GM12878 (cell line): ENCODE measurements around the gene CDC42SE1. TPM values are rescaled to one million over a fixed set of nuclear protein-coding genes. Genes with fewer than 3 reads are reported as not detected.

Experiments used
- ETV6 ChIP-seq, 2 experiments: fragments of 450-650 bp in 1 of 2; IDR thresholded peaks in 1 of 2; conservative IDR thresholded peaks in 1 of 2; 2 replicates each; pipeline ENCODE4 v1.6.1; 2014; ENCODE audit warnings: antibody characterized with exemption in 1 of 2, borderline replicate concordance in 1 of 2, low read depth in 1 of 2, mild to moderate bottlenecking in 1 of 2, moderate library complexity in 1 of 2
- HDGF ChIP-seq: fragments of 450-650 bp; IDR thresholded peaks from 2 replicates; pipeline ENCODE4 v1.6.1; 2016; ENCODE audit warnings: antibody characterized with exemption
- MEF2A ChIP-seq: IDR thresholded peaks from 2 replicates; pipeline ENCODE4 v1.6.1; 2011; ENCODE audit warnings: low read depth, mild to moderate bottlenecking, low read length, moderate library complexity; ENCODE audit not compliant: insufficient read depth
- MEF2B ChIP-seq: fragments of 450-650 bp; IDR thresholded peaks from 2 replicates; pipeline ENCODE4 v1.6.1; 2018; ENCODE audit warnings: mild to moderate bottlenecking, moderate library complexity; ENCODE audit not compliant: partially characterized antibody, poor library complexity, severe bottlenecking
- MTA3 ChIP-seq: IDR thresholded peaks from 2 replicates; pipeline ENCODE4 v1.6.1; 2012; ENCODE audit warnings: low read length, inconsistent platforms, borderline replicate concordance
- NR2F1 ChIP-seq: fragments of 450-650 bp; conservative IDR thresholded peaks from 2 replicates; pipeline ENCODE4 v1.6.1; 2017; ENCODE audit warnings: mild to moderate bottlenecking
- PBX3 ChIP-seq: IDR thresholded peaks from 2 replicates; pipeline ENCODE4 v1.6.1; 2011; ENCODE audit warnings: mild to moderate bottlenecking, low read depth, low read length, moderate library complexity; ENCODE audit not compliant: insufficient replicate concordance
- POU2F2 ChIP-seq: IDR thresholded peaks from 3 replicates; pipeline ENCODE4 v1.6.1; 2011; ENCODE audit warnings: low read depth, mild to moderate bottlenecking, low read length, borderline replicate concordance
- RAD21 ChIP-seq: IDR thresholded peaks from 2 replicates; pipeline ENCODE4 v1.6.1; 2011; ENCODE audit warnings: mild to moderate bottlenecking, low read depth, low read length, moderate library complexity; ENCODE audit not compliant: insufficient read depth
- RCOR1 ChIP-seq: conservative IDR thresholded peaks from 2 replicates; pipeline ENCODE4 v1.6.1; 2012; ENCODE audit warnings: low read depth, low read length, improper control_type of control experiment
- RUNX3 ChIP-seq: IDR thresholded peaks from 2 replicates; pipeline ENCODE4 v1.6.1; 2012; ENCODE audit warnings: low read length, inconsistent platforms
- SP1 ChIP-seq: IDR thresholded peaks from one replicate; pipeline ENCODE4 v1.6.1; 2011; ENCODE audit warnings: low read depth, low read length
- SREBF2 ChIP-seq: IDR thresholded peaks from 2 replicates; pipeline ENCODE4 v1.6.1; 2012; ENCODE audit warnings: mild to moderate bottlenecking, low read length
- USF1 ChIP-seq: IDR thresholded peaks from 2 replicates; pipeline ENCODE4 v1.6.1; 2011; ENCODE audit warnings: borderline replicate concordance, low read depth, mild to moderate bottlenecking, moderate library complexity, mixed read lengths, low read length; ENCODE audit not compliant: insufficient read depth; ENCODE audit errors: extremely low read length
- YBX1 ChIP-seq: fragments of 450-650 bp; IDR thresholded peaks from 2 replicates; pipeline ENCODE4 v1.6.1; 2016; ENCODE audit warnings: antibody characterized with exemption
- ZNF274 ChIP-seq: IDR thresholded peaks from one replicate; pipeline ENCODE4 v1.8.0; 2011; ENCODE audit not compliant: insufficient read length, insufficient read depth
- polyA plus RNA-seq, 11 experiments: library from polyadenylated mRNA; depleted of rRNA in 4 of 11; unstranded in 6 of 11; stranded (reverse) in 5 of 11; fragments of >200 nt; fragmentation: Nextera tagmentation in 4 of 11; fragmentation: Illumina TruSeq in 1 of 11; extraction: Ambion mirVana in 4 of 11; extraction: Trizol in 1 of 11; gene quantifications; 1 replicate in 1 of 11; 2 replicates in 10 of 11; pipeline versions ENCODE4 v1.2.1 to v1.2.3, GENCODE V29; 2011 to 2016; ENCODE audit warnings: inconsistent platforms in 2 of 11, missing spikeins in 2 of 11, low read depth in 1 of 11
- total RNA-seq, 4 experiments: library from RNA; depleted of rRNA in 3 of 4; stranded (reverse); fragments of >200 nt in 3 of 4; fragmentation: Illumina TruSeq in 1 of 4; extraction: Trizol in 1 of 4; gene quantifications; 2 replicates each; pipeline versions ENCODE4 v1.2.1 to v1.2.3, GENCODE V29; 2013 to 2021
- TF ChIP-seq, protein P1 (sequence below): IDR thresholded peaks from 2 replicates; pipeline ENCODE4 v1.6.1; 2011; ENCODE audit warnings: low read depth, mild to moderate bottlenecking, low read length, moderate library complexity, borderline replicate concordance; ENCODE audit errors: extremely low read depth
- TF ChIP-seq, protein P2 (sequence below): fragments of 450-650 bp; formaldehyde crosslinking; IDR thresholded peaks from 2 replicates; pipeline ENCODE4 v1.4.0; 2022; ENCODE audit warnings: mild to moderate bottlenecking, moderate library complexity
- TF ChIP-seq, protein P3 (sequence below): IDR thresholded peaks from 2 replicates; pipeline ENCODE4 v1.6.1; 2012; ENCODE audit warnings: low read depth, low read length, improper control_type of control experiment
- TF ChIP-seq, protein P4 (sequence below): IDR thresholded peaks from 2 replicates; pipeline ENCODE4 v1.6.1; 2012; ENCODE audit warnings: low read depth, low read length, improper control_type of control experiment

Gene CDC42SE1
- total and polyA plus RNA-seq, 10 of the 15 experiments (the other 5 are each of a cell fraction or from before 2014, with no cell fraction given) = 35.7 to 112 (median 74.3) TPM

DNA sequence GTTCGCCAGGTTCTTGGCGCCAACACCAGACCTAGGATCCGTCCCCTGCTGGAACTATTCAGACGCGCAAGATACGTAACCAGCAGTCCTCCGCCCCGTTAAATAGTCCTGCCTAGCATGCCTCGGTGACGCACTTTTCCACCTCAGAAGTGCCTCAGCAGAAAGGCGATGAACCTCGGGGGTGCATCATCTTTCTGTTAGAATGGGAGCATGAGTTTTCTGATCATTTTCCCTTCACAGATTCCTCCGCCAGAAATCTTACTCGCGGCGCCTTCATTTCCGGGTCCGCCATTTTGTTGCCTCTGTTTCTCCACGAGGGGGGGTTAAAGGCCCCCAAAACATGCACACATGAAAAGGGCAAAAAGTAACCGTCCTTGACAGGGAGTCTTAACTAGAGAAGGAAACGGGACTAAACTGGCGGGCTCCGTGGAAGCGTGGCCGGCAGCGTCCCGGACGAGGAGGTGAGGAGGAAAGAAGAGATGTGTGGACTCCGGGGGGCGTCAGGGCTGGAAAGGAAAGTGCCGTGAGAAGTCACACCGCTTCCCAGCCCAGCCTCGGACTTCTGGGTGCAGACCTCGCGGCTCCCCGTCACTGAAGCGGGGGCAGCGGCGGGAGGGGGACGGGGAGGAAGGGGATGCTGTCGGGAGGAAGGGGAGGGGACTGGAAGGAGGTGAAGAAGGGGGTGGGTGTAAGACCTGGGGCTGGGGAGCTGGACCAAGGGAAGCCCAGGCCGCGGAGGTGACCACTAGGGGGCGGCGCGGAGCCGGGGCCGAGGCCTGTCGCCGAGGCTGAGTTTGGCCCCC, 11.3 kb upstream of the CDC42SE1 start, which contains the start of gene GABPB2 (continued):
- TF ChIP-seq RCOR1 (no peak), RUNX3 (peak; percentile 79), SREBF2 (no peak), MTA3 (no peak), ZNF274 (no peak), USF1 (no peak), SP1 (peak; percentile 57), PBX3 (peak; percentile 81), NR2F1 (peak; percentile 47; the same call in 1 of the 2 replicates), RAD21 (peak; percentile 29; the same call in 1 of the 2 replicates), HDGF (peak; percentile 67; the same call in 1 of the 2 replicates), MEF2B (peak; percentile 65), YBX1 (no peak), POU2F2 (peak; percentile 87; the same call in 1 of the 3 replicates), ETV6 (conservative IDR thresholded peaks at IDR 0.05 in 1 of 2, IDR thresholded peaks at IDR 0.05 in 1 of 2; ENCODE audit: borderline replicate concordance in 1 of 2, low read depth in 1 of 2) (peak in 1 of 2 experiments; percentile 79; a peak in 2 of 4 replicates), MEF2A (no peak)
- TF ChIP-seq, protein P1, sequence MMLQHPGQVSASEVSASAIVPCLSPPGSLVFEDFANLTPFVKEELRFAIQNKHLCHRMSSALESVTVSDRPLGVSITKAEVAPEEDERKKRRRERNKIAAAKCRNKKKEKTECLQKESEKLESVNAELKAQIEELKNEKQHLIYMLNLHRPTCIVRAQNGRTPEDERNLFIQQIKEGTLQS = no peak
- TF ChIP-seq, protein P2, sequence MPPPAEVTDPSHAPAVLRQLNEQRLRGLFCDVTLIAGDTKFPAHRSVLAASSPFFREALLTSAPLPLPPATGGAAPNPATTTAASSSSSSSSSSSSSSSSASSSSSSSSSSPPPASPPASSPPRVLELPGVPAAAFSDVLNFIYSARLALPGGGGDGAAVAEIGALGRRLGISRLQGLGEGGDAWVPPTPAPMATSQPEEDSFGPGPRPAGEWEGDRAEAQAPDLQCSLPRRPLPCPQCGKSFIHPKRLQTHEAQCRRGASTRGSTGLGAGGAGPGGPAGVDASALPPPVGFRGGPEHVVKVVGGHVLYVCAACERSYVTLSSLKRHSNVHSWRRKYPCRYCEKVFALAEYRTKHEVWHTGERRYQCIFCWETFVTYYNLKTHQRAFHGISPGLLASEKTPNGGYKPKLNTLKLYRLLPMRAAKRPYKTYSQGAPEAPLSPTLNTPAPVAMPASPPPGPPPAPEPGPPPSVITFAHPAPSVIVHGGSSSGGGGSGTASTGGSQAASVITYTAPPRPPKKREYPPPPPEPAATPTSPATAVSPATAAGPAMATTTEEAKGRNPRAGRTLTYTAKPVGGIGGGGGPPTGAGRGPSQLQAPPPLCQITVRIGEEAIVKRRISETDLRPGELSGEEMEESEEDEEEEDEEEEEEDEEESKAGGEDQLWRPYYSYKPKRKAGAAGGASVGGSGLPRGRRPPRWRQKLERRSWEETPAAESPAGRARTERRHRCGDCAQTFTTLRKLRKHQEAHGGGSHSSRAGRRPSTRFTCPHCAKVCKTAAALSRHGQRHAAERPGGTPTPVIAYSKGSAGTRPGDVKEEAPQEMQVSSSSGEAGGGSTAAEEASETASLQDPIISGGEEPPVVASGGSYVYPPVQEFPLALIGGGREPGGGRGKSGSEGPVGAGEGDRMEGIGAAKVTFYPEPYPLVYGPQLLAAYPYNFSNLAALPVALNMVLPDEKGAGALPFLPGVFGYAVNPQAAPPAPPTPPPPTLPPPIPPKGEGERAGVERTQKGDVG = no peak; the same call in 1 of the 2 replicates
- TF ChIP-seq, protein P3, sequence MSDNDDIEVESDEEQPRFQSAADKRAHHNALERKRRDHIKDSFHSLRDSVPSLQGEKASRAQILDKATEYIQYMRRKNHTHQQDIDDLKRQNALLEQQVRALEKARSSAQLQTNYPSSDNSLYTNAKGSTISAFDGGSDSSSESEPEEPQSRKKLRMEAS = 0 out of 2 replicates have a peak, but pooled peaks have one; percentile 49
- TF ChIP-seq, protein P4, sequence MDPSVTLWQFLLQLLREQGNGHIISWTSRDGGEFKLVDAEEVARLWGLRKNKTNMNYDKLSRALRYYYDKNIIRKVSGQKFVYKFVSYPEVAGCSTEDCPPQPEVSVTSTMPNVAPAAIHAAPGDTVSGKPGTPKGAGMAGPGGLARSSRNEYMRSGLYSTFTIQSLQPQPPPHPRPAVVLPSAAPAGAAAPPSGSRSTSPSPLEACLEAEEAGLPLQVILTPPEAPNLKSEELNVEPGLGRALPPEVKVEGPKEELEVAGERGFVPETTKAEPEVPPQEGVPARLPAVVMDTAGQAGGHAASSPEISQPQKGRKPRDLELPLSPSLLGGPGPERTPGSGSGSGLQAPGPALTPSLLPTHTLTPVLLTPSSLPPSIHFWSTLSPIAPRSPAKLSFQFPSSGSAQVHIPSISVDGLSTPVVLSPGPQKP = peak; percentile 41; the same call in 1 of the 2 replicates
